Epidermal melanocyte (primary cell): ENCODE results near the gene GUCA2B.

ENCODE experiments used
- DNase-seq: peaks from one replicate; pipeline ENCODE4 v3.0.0; 2011; ENCODE audit warnings: low spot score; ENCODE audit not compliant: insufficient read length

Gene GUCA2B

GRCh38 chr1:42152907-42153600, at the start of gene GUCA2B:
TSS of gene GUCA2B (plus strand) at chr1:42153410. CDS start at chr1:42153451, 41 bp downstream.
- no peak for DNase-seq

GRCh38 chr1:42105025-42105424, 48.2 kb upstream of the GUCA2B start:
- DNase-seq, result no peak

- no peak for DNase-seq
Measured at GRCh38 chr1:42108309-42108708, 44.9 kb upstream of the GUCA2B start.

GRCh38 chr1:42109600-42109999, 43.6 kb upstream of the GUCA2B start:
- no peak for DNase-seq

GRCh38 chr1:42114229-42114628, 39.0 kb upstream of the GUCA2B start:
- DNase-seq, result no peak

- DNase-seq, result no peak
Measured at GRCh38 chr1:42117214-42117613, 36.0 kb upstream of the GUCA2B start.

- DNase-seq, result no peak
Measured at GRCh38 chr1:42118125-42118524, 35.1 kb upstream of the GUCA2B start.

- no peak for DNase-seq
Measured at GRCh38 chr1:42122408-42122807, 30.8 kb upstream of the GUCA2B start.

GRCh38 chr1:42125552-42125951, 27.7 kb upstream of the GUCA2B start:
- DNase-seq, result no peak

GRCh38 chr1:42127767-42128166, 25.4 kb upstream of the GUCA2B start:
- no peak for DNase-seq

GRCh38 chr1:42128499-42128898, 24.7 kb upstream of the GUCA2B start:
- DNase-seq, result no peak

GRCh38 chr1:42128964-42129363, 24.2 kb upstream of the GUCA2B start:
- no peak for DNase-seq

- DNase-seq, result no peak
Measured at GRCh38 chr1:42130061-42130660, 23.0 kb upstream of the GUCA2B start.

- DNase-seq, result no peak
Measured at GRCh38 chr1:42133390-42133789, 19.8 kb upstream of the GUCA2B start.

- no peak for DNase-seq
Measured at GRCh38 chr1:42133809-42134526, 19.2 kb upstream of the GUCA2B start.

GRCh38 chr1:42135426-42135825, 17.8 kb upstream of the GUCA2B start:
- DNase-seq, result no peak

GRCh38 chr1:42136466-42136865, 16.7 kb upstream of the GUCA2B start:
- DNase-seq, result no peak

- DNase-seq, result no peak
Measured at GRCh38 chr1:42137766-42138165, 15.4 kb upstream of the GUCA2B start.

- DNase-seq, result no peak
Measured at GRCh38 chr1:42138586-42138985, 14.6 kb upstream of the GUCA2B start.

GRCh38 chr1:42139444-42139843, 13.8 kb upstream of the GUCA2B start:
- no peak for DNase-seq

- no peak for DNase-seq
Measured at GRCh38 chr1:42140191-42140590, 13.0 kb upstream of the GUCA2B start.

- DNase-seq, result no peak
Measured at GRCh38 chr1:42141978-42142377, 11.2 kb upstream of the GUCA2B start.
